C4-2B (cell line): ENCODE results near the gene SLC22A6.

ENCODE experiments used
- H3K27ac ChIP-seq: fragments of 450-650 bp; 2 replicates; pipeline ENCODE4 v1.5.1; 2017
- CTCF ChIP-seq: fragments of 450-650 bp; conservative IDR thresholded peaks from 2 replicates; pipeline ENCODE4 v1.5.1; 2017; ENCODE audit warnings: mild to moderate bottlenecking
- ZFX ChIP-seq: fragments of 450-650 bp; IDR thresholded peaks from 2 replicates; pipeline ENCODE4 v1.6.1; 2017

SLC22A6 gene

DNA sequence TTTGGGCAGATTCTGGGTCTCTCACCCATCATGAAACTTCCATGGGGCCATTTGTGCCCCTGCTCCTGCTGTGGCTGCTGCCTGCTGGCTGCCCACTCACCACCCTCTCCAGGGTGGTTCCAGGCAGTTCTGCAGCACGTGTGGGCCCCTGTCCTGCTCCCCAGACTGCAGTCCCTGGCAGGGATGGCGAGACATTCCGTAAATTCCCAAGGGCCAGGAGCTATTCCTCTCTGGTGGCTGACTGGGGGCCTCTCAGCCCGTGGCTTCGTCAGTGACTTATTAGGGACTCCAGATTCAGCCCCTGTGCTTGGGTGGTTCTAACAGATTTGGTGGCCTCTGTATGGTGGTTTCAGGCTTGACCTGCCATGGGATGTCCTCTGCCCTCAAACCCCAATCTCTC is 34.7 kb upstream of the SLC22A6 start:
- no peak overlapping the region for H3K27ac ChIP-seq
- TF ChIP-seq ZFX (no peak), CTCF (no peak)

GRCh38 chr11:63017306-63017974 is 32.7 kb upstream of the SLC22A6 start:
- H3K27ac ChIP-seq: peak overlapping the region; percentile 23
- no peak for TF ChIP-seq CTCF
- no peak for TF ChIP-seq ZFX

DNA sequence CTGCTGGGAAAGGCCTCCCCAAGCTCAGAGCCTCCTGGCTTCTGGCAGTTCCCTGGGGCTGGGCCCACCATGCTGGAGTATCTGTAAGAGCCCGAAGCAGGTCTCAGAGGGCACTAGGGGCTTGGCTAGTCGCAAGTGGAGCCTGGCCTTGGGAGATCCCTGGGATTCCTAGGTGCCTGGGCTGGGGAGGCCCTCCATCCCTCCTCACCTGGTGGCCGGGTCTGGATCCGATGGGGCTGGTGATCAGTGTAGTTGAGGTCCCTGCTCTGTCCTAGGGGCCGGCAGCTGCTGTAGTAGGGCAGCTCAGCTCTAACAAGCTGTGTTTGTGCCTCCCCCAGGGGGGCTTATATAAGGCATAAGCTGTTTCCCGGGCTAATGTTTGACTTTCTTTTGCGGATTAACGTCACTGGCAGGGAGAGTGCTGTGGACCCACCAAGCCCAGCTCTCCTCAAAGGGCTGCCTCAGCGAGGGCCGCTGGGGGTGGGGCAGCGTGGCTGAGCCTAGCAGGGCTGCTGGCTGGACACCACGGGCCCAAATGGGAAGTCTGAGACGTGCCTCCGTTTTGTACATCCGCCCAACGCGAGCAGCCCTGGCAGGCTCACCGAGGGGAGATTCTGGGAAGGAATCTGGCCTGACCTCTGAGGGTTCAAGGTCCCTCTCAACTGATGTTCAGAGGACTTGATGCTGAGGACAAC is 30.9 kb upstream of the SLC22A6 start, which contains the start of gene SLC22A8:
TSS of gene SLC22A8 (minus strand) at position 321 of the 695 bp plus-strand sequence. CDS start 883 bp downstream, outside the sequence.
- no peak within 1 kb of the TSS for H3K27ac ChIP-seq
- TF ChIP-seq CTCF (no peak), ZFX (no peak)

GRCh38 chr11:63014408-63015055 is 29.8 kb upstream of the SLC22A6 start:
- TF ChIP-seq CTCF (no peak), ZFX (no peak)
- H3K27ac ChIP-seq: no peak overlapping the region

- no peak for TF ChIP-seq ZFX
- TF ChIP-seq CTCF: no peak
- no peak overlapping the region for H3K27ac ChIP-seq
Measured at GRCh38 chr11:63012839-63013238, 28.1 kb upstream of the SLC22A6 start.

- H3K27ac ChIP-seq: no peak overlapping the region
- TF ChIP-seq CTCF (no peak), ZFX (no peak)
Measured at GRCh38 chr11:63012430-63012829, 27.7 kb upstream of the SLC22A6 start.

- no peak overlapping the region for H3K27ac ChIP-seq
- TF ChIP-seq CTCF (no peak), ZFX (no peak)
Measured at GRCh38 chr11:63010934-63011439, 26.2 kb upstream of the SLC22A6 start.
